RCC 7860 (cell line): Measurements from ENCODE around the gene SSBP4.

Source experiments
- DNase-seq: peaks from one replicate; pipeline ENCODE4 v3.0.0-alpha.2; 2015; ENCODE audit warnings: low spot score
- FAIRE-seq: peaks from 2 replicates; lab custom pipeline; 2012; peaks lifted over from hg19 to GRCh38; lab: Jason Lieb, UNC

The SSBP4 gene

GRCh38 chr19:18481505-18482222 is 62.5 kb downstream of the SSBP4 start:
- DNase-seq (no peak), FAIRE-seq (no peak)

DNA sequence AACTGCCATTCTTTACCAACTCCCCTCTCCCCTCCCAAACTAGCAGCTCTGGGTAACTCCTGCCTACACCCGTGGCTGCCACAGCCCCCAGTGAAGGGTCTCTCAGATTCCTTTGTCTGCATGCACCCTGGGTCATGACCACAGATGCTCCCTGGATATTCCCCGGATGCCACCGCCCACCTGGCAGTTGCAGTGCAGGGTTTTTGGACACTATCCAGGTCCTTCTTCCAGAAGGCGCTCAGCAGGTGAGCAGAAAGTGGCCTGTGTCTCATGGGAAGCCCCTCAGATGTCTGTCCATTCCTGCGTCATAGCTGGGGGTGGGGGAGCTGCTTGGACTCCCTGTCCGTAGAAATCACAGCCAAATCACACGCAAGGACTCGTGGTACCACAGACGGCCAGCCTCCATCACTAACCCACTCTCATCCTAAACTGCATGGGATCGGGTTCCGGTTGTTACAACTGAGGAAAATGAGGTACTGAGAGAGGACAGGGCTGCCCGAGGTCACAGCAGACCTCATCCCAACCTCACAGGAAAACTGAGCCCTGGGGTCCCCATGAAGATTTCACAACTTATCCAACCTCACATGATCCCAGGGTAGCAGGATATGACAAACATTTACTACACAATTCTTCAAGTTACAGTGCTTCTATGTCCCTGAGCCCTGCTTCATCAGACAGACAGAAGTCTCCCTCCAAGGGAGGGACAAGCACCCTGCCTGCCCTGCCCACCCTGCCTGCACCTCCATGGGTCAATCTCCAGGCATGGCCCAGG is 64.1 kb downstream of the SSBP4 start:
- no peak for DNase-seq
- FAIRE-seq, result no peak
